ENCODE results near the gene FAM131A. TPM values are rescaled to one million over a fixed set of nuclear protein-coding genes. Genes with fewer than 3 reads are reported as not detected.

FAM131A gene
- total RNA-seq, 1 experiment from 2014 or later: 71.7 TPM

DNA sequence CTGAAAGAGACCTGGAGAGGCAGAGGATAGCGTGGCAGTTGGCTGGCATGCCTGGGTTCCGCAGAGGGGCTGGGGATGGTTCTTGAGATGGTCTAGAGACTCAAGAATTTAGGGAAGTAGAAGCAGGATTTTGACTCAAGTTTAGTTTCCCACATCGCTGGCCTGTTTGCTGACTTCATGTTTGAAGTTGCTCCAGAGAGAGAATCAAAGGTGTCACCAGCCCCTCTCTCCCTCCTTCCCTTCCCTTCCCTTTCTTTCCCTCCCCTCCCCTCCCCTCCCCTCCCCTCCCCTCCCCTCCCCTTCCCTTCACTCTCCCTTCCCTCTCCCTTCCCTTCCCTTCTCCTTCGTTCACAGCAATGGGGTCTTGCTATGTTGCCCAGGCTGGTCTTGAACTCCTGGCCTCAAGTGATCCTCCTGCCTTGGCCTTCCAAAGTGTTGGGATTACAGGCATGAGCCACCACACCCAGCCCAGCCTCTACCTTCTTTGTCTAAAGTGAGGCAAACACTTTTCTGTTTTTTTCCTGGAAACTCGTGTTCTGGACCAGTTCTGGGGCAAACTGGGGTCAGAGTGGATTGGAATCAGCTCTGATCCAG lies 52.6 kb downstream of the FAM131A start:
- DNase-seq (ENCODE audit: low read depth): no peak

DNA sequence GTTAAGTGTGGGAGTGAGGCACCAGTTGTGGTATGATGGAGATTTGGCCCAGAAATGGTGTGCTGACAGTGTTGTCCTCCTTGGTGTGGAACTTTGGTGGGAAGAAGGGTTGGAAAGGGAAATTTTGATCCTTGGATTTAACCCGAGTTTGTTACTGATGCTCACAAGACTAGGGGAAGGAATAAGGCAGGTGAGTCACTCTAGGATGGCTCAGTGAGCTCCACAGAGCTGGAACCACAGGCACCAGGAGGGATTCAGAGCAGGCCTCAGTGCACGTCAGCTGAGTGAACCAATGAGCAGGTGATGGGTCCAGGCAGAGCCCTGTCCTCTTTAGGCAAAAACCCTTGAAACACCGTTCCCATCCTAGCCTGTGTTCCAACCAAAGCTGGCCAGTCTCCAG lies 53.9 kb downstream of the FAM131A start:
- no peak for DNase-seq (ENCODE audit: low read depth)

- no peak for DNase-seq (ENCODE audit: low read depth)
Observed at GRCh38 chr3:184395320-184395660, 57.9 kb downstream of the FAM131A start.

Small RNA genes within 50 kb of the gene (small RNA-seq; reads per million reads assigned to genes)
- 866 reads per million, percentile 98 among the genes with 10 or more reads in this experiment for gene SNORD66

Other genes starting within 250 kb of the FAM131A start
- gene HTR3E, start 240.5 kb upstream of the FAM131A start, total RNA-seq (2014; rRNA removed; shearing (Covaris generic)): not detected in 2 replicates
- 85.0 and 88.4 TPM in 2 replicates for gene EIF2B5, start 202.2 kb upstream of the FAM131A start, total RNA-seq (2014; rRNA removed; shearing (Covaris generic))
- gene DVL3, start 182.2 kb upstream of the FAM131A start, total RNA-seq (2014; rRNA removed; shearing (Covaris generic)): 38.6 and 46.8 TPM in 2 replicates
- 840 and 907 TPM in 2 replicates for gene AP2M1, start 162.7 kb upstream of the FAM131A start, total RNA-seq (2014; rRNA removed; shearing (Covaris generic))
- 49.1 and 72.9 TPM in 2 replicates for gene ABCF3, start 151.4 kb upstream of the FAM131A start, total RNA-seq (2014; rRNA removed; shearing (Covaris generic))
- not detected in 2 replicates for gene VWA5B2, start 108.0 kb upstream of the FAM131A start, total RNA-seq (2014; rRNA removed; shearing (Covaris generic))
- 93.3 and 146 TPM in 2 replicates for gene ALG3, start 88.6 kb upstream of the FAM131A start, total RNA-seq (2014; rRNA removed; shearing (Covaris generic))
- gene EEF1AKMT4, start 87.9 kb upstream of the FAM131A start, total RNA-seq (2014; rRNA removed; shearing (Covaris generic)): 18.5 TPM in 2 replicates
- 3.6 and 10.5 TPM in 2 replicates for gene CAMK2N2, start 76.0 kb upstream of the FAM131A start, total RNA-seq (2014; rRNA removed; shearing (Covaris generic))
- not detected in 2 replicates for gene ECE2, start 61.6 kb upstream of the FAM131A start, total RNA-seq (2014; rRNA removed; shearing (Covaris generic))
- gene PSMD2, start 38.4 kb upstream of the FAM131A start, total RNA-seq (2014; rRNA removed; shearing (Covaris generic)): 1,567 and 1,674 TPM in 2 replicates
- 750 and 760 TPM in 2 replicates for gene EIF4G1, start 23.0 kb upstream of the FAM131A start, total RNA-seq (2014; rRNA removed; shearing (Covaris generic))
- 13.9 and 21.1 TPM in 2 replicates for gene CLCN2, start 24.0 kb downstream of the FAM131A start, total RNA-seq (2014; rRNA removed; shearing (Covaris generic))
- gene POLR2H, start 24.1 kb downstream of the FAM131A start, total RNA-seq (2014; rRNA removed; shearing (Covaris generic)): 327 and 330 TPM in 2 replicates
- not detected in 2 replicates for gene THPO, start 40.6 kb downstream of the FAM131A start, total RNA-seq (2014; rRNA removed; shearing (Covaris generic))
- 0.43 and 1.2 TPM in 2 replicates for gene CHRD, start 42.5 kb downstream of the FAM131A start, total RNA-seq (2014; rRNA removed; shearing (Covaris generic))
- 0.94 and 1.00 TPM in 2 replicates for gene EPHB3, start 224.2 kb downstream of the FAM131A start, total RNA-seq (2014; rRNA removed; shearing (Covaris generic))